HG03378 (cell line): ENCODE data around the gene HOXA9.

Experiments used
- ATAC-seq: cut with Tn5 transposase; IDR thresholded peaks from one replicate; pipeline ENCODE4 v1.9.1; 2021; ENCODE audit warnings: mild to moderate bottlenecking, moderate library complexity; ENCODE audit not compliant: unreplicated experiment

The HOXA9 gene

GRCh38 chr7:27201580-27202017 is 36.3 kb upstream of the HOXA9 start:
- ATAC-seq, result no peak

- no peak for ATAC-seq
Measured at GRCh38 chr7:27200761-27201579, 35.6 kb upstream of the HOXA9 start.

GRCh38 chr7:27199849-27200760 is 34.8 kb upstream of the HOXA9 start, which contains the start of gene HOXA13:
HOXA13 (minus strand) TSS chr7:27200091; CDS start chr7:27200077, 14 bp downstream.
- no peak for ATAC-seq

- no peak for ATAC-seq
Measured at GRCh38 chr7:27198871-27199801, 33.8 kb upstream of the HOXA9 start.

- ATAC-seq, result no peak
Measured at GRCh38 chr7:27198138-27198841, 33.0 kb upstream of the HOXA9 start.

- ATAC-seq, result no peak
Measured at GRCh38 chr7:27197137-27198042, 32.1 kb upstream of the HOXA9 start.

GRCh38 chr7:27196287-27196767 is 31.0 kb upstream of the HOXA9 start:
- no peak for ATAC-seq

GRCh38 chr7:27194686-27195379 is 29.5 kb upstream of the HOXA9 start:
- ATAC-seq, result no peak

GRCh38 chr7:27194002-27194352 is 28.6 kb upstream of the HOXA9 start:
- ATAC-seq, result no peak

- ATAC-seq, result no peak
Measured at GRCh38 chr7:27193335-27194001, 28.1 kb upstream of the HOXA9 start.

- no peak for ATAC-seq
Measured at GRCh38 chr7:27192546-27193334, 27.4 kb upstream of the HOXA9 start.

GRCh38 chr7:27191833-27192545 is 26.7 kb upstream of the HOXA9 start:
- no peak for ATAC-seq

- ATAC-seq, result no peak
Measured at GRCh38 chr7:27191161-27191731, 25.9 kb upstream of the HOXA9 start.

GRCh38 chr7:27189997-27190748 is 24.8 kb upstream of the HOXA9 start:
- ATAC-seq, result no peak

GRCh38 chr7:27189295-27189996 is 24.1 kb upstream of the HOXA9 start:
- ATAC-seq, result no peak
